ENCODE results near the gene SYT2. TPM values are rescaled to one million over a fixed set of nuclear protein-coding genes. Genes with fewer than 3 reads are reported as not detected.
"Not testable (repeated sequence)": the region's sequence is repeated elsewhere in the genome, so short reads cannot be mapped to it uniquely, and the experiment has no call there.

The SYT2 gene
- total and polyA plus RNA-seq, 10 donors = under 0.01 to 0.14 (median 0.03) TPM; not detected in 3

DNA sequence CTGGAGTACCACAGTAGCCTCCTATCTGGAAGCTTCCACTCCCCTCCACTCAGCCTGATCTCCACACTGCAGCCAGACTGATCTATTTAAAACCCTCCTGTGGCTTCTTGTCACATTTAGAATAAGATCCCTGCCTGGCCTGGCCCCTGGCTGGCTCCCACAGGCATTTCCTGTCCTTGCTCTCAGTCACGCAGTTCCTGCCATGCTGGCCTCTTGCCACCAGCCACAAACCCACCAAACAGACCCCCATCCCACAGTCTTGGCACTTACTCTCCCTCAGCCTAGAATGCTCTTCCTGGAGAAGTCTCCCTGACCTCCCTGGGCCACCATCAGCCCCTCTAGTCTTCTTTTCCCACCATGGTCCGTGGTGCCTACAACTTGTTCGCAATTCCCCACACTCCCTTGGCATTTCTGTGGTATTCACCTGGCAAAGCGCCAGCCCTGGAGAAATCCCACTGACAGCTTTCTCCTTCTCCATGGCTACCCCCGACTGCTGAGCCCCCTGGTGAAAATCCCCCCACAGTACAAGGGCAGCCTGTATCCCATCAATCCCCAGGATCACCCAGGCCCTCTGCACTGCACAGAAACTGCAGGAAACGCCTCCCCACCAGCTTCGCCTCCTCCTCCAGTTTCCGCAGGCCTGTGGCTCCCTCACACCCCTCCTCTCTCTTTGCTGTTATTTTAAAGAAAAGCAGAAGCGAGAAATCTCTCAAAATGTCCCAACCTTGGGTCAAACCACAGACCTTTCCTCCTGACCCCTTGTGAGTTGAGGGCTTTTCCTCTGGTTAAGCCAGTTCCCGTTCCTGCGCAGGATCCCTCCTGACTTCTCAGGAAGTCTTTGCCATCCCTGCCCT, 94.5 kb downstream of the SYT2 start:
- Histone ChIP-seq H3K4me1 (peaks cover 18 to 66% (median 30%) of the 10 kb centered on the region in 6 donors), H3K36me3 (no peaks in the 10 kb centered on the region), H3K27me3 (replicated peaks in 1 of 7) (peaks cover 0 to 28% (median 0%) of the 10 kb centered on the region in 7 donors), H3K27ac (peak overlapping the region in 7 of 8 donors; percentile 47 to 69 (median 58)), H3K9me3 (no peaks in the 10 kb centered on the region), H3K4me3 (peak overlapping the region in 1 of 8 donors; percentile 19)
- intact Hi-C loops (cut with DNase I; ENCODE audit: low total_unique reads) = no loop called here
- 4 to 7% (median 6%) methylated on average over 11 of the region's 11 CpGs for WGBS, 5 donors
- DNase-seq = peak; percentile 87
- peak in 1 of 3 donors; percentile 50 for TF ChIP-seq POLR2AphosphoS5 (IDR thresholded peaks at IDR 0.05)
- TF ChIP-seq, protein P1, sequence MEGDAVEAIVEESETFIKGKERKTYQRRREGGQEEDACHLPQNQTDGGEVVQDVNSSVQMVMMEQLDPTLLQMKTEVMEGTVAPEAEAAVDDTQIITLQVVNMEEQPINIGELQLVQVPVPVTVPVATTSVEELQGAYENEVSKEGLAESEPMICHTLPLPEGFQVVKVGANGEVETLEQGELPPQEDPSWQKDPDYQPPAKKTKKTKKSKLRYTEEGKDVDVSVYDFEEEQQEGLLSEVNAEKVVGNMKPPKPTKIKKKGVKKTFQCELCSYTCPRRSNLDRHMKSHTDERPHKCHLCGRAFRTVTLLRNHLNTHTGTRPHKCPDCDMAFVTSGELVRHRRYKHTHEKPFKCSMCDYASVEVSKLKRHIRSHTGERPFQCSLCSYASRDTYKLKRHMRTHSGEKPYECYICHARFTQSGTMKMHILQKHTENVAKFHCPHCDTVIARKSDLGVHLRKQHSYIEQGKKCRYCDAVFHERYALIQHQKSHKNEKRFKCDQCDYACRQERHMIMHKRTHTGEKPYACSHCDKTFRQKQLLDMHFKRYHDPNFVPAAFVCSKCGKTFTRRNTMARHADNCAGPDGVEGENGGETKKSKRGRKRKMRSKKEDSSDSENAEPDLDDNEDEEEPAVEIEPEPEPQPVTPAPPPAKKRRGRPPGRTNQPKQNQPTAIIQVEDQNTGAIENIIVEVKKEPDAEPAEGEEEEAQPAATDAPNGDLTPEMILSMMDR (IDR thresholded peaks at IDR 0.05 in 8 of 11, conservative IDR thresholded peaks at IDR 0.05 in 3 of 11) = no peak

DNA sequence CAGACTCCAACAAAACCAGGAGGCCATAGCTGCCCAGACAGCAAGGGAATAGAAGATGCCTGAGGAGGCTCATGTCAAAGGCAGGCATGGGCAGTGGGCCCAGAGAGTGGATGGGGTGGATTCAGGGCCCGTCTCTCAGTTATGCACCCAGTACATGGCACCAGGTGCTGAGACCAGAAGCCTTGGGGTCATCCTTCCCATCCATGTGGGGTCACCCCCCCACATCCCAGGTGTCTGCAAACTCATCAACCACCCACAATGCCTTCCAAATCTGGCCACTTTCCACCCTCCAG, 95.1 kb downstream of the SYT2 start:
- Histone ChIP-seq H3K4me1 (peaks cover 18 to 66% (median 30%) of the 10 kb centered on the region in 6 donors), H3K27ac (peak overlapping the region in 6 of 8 donors; percentile 47 to 69 (median 62)), H3K27me3 (replicated peaks in 1 of 7) (peaks cover 0 to 24% (median 0%) of the 10 kb centered on the region in 7 donors)
- H3K9me3 ChIP-seq; H3K36me3 ChIP-seq; H3K4me3 ChIP-seq; intact Hi-C loops (cut with DNase I; ENCODE audit: low total_unique reads): not testable (repeated sequence)
- 20 to 63% (median 39%) methylated on average over 1 of the region's 1 CpG; no CpG with 5 or more reads in 1 of the 5 donors for WGBS, 5 donors
- DNase-seq = peak; percentile 58

DNA sequence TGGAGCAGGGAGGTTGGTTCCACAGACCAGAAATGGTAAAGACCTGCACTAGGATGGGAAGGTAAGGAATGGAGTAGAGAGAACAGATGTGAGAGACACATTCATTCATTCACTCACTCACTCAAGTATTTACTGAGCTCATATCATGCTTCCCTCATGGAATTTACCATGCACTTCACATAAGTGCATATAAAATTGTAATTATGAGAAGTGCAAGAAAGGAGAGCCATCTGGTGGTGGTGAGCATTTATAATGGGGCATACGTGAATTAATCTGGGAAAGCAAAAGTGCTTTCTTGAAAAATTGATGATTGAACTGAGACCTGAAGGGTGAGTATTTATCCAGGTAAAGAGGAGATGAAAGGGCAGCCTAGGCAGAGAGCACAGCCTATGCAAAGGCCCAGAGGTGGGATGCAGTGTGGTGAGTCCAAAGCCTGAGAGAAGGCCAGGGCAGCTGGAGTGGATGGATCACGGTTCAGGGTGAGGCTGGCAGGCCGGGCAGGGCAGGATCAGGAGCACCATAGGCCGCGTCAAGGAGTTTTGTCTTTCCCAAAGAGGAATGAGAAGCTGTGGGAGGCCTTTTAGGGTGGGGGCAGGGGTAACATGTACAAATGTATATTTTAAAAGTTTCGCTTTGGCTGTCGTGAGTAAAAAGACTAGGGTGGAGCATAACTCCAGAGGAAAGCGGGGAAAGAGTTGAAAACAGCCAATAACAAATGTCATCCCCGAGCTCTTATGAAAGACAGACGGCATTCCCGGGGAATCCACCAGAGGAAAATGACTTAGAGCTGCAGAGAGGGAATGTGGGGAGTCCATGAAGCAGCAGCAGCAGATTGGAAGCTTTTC, 95.7 kb downstream of the SYT2 start:
- H3K9me3 ChIP-seq; H3K36me3 ChIP-seq; intact Hi-C loops (cut with DNase I; ENCODE audit: low total_unique reads); H3K4me3 ChIP-seq: not testable (repeated sequence)
- H3K27me3 ChIP-seq (replicated peaks in 1 of 7) = peaks cover 0 to 19% (median 0%) of the 10 kb centered on the region in 7 donors
- H3K4me1 ChIP-seq = peaks cover 18 to 66% (median 30%) of the 10 kb centered on the region in 6 donors
- H3K27ac ChIP-seq = peak overlapping the region in 6 of 8 donors; percentile 47 to 69 (median 62)
- 74 to 82% (median 78%) methylated on average over 11 of the region's 11 CpGs for whole genome bisulfite sequencing, 5 donors
- DNase-seq = peak; percentile 60

DNA sequence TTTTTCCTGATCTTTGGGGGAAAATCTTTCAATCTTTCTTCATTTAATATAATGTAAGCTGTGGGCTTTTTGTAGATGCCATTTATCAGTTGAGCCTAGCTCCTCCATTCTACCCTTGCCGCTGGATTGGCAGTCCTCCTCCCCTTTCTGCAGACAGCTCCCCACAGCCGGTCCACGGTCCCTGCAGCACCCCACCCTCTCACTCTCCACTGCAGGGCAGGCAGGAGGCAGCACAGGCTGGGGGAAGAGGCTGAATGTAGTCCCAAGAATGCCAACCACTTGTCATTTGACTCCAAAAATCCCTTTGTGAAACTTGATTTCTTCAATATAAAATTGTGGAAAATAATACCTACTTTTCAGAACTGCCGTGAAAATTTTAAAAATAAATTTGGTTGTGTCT, 96.7 kb downstream of the SYT2 start:
- DNase-seq = peak; percentile 42
- TF ChIP-seq POLR2AphosphoS5 (IDR thresholded peaks at IDR 0.05) (no peak), POLR2A (IDR thresholded peaks at IDR 0.05) (no peak)
- TF ChIP-seq, protein P1 (IDR thresholded peaks at IDR 0.05 in 8 of 11, conservative IDR thresholded peaks at IDR 0.05 in 3 of 11) = no peak

DNA sequence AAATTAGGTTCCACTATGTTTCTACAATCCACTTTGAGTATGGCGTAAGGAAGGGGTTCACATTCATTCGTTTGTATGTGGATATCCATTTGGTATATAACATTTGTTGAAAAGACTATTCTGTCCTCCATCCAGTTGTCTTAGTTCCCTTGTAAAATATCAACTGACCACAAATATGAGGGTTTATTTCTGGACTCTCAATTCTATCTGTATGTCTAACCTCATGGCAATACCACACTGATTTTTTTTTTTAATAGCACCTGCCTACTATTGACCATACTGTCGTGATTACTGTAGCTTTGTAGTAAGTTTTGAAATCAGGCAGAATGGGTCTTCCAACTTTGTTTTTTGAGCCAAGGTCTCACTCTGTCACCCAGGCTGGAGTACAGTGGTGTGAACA, 98.2 kb downstream of the SYT2 start:
- DNase-seq; H3K36me3 ChIP-seq; H3K27ac ChIP-seq; H3K27me3 ChIP-seq (replicated peaks in 1 of 7); H3K4me3 ChIP-seq; H3K9me3 ChIP-seq; intact Hi-C loops (cut with DNase I; ENCODE audit: low total_unique reads): not testable (repeated sequence)
- WGBS, 5 donors = 93 to 98% (median 96%) methylated on average over 3 of the region's 3 CpGs
- H3K4me1 ChIP-seq = peaks cover 18 to 41% (median 27%) of the 10 kb centered on the region in 6 donors

More for the DNA sequence above, 96.7 kb downstream of the SYT2 start:
- H3K9me3 ChIP-seq = no peaks in the 10 kb centered on the region
- no peak overlapping the region for H3K4me3 ChIP-seq
- peaks cover 18 to 57% (median 29%) of the 10 kb centered on the region in 6 donors for H3K4me1 ChIP-seq
- H3K36me3 ChIP-seq = no peaks in the 10 kb centered on the region
- H3K27ac ChIP-seq = no peak overlapping the region
- intact Hi-C loops (cut with DNase I; ENCODE audit: low total_unique reads) = no loop called here
- WGBS, 5 donors = 90 to 96% (median 94%) methylated on average over 4 of the region's 4 CpGs
- H3K27me3 ChIP-seq (replicated peaks in 1 of 7) = peaks cover 0 to 9% (median 0%) of the 10 kb centered on the region in 7 donors

Measured in spleen (tissue), 11 donors.